AG09319 (cell line): ENCODE data around the gene SLC6A8.
A peak's percentile ranks its signal among the peaks of the same experiment; 100 is the strongest.

Experiments
- DNase-seq: peaks from one replicate; pipeline ENCODE4 v3.0.0-alpha.2; 2010; ENCODE audit warnings: low read depth; ENCODE audit errors: extremely low read depth
- TF ChIP-seq, protein P1 (sequence below): IDR thresholded peaks from 2 replicates; pipeline ENCODE4 v1.5.1; 2011; ENCODE audit warnings: low read depth, mild to moderate bottlenecking, inconsistent platforms, low read length, moderate library complexity

SLC6A8 gene

DNA sequence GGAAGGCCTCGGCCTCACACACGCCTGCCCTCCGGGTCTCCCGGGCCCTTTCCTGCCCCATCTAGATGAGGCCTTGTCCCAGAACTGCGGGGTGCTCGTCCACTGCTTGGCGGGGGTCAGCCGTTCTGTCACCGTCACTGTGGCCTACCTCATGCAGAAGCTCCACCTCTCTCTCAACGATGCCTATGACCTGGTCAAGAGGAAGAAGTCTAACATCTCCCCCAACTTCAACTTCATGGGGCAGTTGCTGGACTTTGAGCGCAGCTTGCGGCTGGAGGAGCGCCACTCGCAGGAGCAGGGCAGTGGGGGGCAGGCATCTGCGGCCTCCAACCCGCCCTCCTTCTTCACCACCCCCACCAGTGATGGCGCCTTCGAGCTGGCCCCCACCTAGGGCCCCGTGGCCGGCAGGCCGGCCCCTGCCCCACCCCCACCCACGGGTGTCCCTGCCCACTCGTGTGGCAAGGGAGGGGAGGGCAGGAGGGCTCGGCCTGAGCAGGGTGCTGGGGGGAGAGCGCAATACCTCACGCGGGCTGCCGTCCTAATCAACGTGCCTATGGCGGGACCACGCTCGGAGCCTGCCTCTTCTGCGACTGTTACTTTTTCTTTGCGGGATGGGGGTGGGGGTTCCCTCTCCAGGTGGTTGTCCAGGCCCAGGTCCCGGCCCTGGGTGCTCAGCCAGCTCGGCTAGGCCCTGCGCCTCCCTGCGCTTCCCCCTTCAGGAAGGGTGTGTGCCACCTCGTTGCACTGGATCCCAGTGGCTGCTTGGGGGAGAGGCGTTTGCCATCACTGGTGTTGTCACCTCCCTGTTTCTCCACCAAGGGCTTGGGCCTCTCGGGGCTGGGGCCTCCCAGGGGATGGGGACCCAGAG, 37.6 kb upstream of the SLC6A8 start:
- DNase-seq = no peak
- TF ChIP-seq, protein P1, sequence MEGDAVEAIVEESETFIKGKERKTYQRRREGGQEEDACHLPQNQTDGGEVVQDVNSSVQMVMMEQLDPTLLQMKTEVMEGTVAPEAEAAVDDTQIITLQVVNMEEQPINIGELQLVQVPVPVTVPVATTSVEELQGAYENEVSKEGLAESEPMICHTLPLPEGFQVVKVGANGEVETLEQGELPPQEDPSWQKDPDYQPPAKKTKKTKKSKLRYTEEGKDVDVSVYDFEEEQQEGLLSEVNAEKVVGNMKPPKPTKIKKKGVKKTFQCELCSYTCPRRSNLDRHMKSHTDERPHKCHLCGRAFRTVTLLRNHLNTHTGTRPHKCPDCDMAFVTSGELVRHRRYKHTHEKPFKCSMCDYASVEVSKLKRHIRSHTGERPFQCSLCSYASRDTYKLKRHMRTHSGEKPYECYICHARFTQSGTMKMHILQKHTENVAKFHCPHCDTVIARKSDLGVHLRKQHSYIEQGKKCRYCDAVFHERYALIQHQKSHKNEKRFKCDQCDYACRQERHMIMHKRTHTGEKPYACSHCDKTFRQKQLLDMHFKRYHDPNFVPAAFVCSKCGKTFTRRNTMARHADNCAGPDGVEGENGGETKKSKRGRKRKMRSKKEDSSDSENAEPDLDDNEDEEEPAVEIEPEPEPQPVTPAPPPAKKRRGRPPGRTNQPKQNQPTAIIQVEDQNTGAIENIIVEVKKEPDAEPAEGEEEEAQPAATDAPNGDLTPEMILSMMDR = no peak

DNA sequence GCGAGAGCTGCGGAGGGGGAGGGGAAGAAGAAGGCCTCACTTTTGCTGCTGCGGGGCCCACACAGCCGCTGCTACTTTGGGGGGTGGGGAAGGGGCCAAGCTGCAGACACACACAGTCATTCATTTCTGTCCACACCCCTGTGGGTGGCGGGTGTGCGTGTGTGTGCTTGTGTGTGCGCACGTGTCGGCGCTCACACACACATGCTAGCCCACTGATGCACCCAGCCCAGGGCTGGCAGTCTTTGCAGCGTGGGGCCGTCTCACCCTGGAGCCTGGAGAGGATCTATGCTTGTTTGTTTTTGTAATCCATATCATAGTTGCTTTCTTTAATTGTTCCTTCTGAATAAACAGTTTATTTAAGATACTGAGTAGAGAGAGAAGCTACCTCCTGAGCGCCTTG, 36.8 kb upstream of the SLC6A8 start:
- TF ChIP-seq, protein P1 = no peak
- no peak for DNase-seq

DNA sequence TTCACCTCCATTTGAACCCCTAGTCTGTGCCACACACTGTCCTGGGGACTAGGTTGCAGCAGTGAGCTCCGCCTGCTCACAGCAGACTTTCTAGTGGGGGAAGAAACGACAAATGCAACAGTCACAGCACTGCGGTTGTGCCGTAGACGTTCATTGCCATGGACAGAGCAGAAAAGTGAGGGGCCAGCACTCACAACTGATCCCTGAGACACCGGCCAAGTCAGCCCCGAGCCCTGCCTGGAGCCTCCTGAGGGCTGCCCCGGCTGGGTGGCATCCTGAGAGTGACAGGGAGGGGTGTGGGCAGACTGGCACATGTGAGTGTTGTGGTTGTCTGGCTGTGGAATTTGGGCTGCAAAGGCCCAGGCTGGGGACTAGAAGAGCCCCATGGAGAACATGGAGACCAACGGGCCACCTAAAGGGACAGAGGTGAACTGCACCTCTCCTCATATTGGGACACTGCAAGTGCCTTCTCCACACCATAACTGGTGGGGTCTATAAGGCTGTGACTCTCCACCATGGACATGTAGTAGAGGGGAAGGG, 36.1 kb upstream of the SLC6A8 start:
- TF ChIP-seq, protein P1 = no peak; the same call in 1 of the 2 replicates
- no peak for DNase-seq

DNA sequence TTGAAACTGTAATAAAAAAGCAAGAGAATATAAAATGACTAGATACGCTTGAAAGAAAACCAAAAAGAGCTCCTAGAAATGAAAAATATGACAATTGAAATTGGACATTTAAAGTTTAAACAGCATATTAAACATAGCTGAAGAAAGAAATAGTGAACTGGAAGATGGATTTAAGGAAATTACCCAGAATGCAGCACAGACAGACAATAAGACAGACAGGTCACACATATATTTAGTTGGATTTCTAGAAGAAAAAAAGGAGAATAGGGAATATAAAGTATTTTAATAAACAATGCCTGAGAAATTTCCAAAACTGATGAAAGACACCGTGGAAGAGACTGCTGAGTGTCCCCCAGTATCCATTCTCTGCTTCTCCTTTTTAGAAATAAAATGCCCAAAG, 34.2 kb upstream of the SLC6A8 start:
- no peak for DNase-seq
- TF ChIP-seq, protein P1 = no peak

DNA sequence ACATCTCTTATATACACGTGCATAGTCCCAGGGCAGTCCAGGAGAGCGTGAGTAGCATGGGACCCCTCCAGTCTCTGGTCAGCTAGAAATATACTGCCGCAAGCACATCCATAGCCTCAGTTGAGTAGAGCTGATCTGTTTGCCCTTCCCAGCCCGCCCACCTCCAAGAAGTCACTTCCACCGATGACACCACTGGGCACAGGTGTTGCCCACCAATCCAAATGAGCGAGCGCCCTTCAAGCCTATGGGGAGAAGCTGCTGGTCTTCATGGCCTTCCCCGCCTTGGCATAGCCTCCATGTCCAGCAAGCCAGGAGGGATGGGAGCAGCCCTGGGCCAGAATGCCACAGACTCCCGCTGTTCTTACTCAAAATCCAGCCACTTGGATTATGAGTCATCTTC, 30.6 kb upstream of the SLC6A8 start:
- TF ChIP-seq, protein P1 = no peak
- no peak for DNase-seq

DNA sequence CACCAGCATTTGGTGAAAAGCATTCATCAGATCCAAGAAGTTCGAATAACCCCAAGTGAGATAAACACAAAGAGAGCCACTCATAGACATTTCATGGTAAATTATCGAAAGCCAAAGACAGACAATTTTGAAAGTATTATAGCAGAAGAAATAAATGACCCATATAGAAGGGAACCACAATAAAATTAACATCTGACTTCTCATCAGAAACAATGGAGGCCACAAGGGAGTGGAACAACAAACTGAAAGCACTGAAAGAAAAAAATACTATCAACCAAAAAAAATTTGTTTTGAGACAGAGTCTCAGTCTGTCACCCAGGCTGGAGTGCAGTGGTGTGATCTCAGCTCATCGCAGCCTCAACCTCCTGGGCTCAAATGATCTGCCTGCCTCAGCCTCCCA, 28.5 kb upstream of the SLC6A8 start:
- no peak for DNase-seq
- TF ChIP-seq, protein P1 = no peak

DNA sequence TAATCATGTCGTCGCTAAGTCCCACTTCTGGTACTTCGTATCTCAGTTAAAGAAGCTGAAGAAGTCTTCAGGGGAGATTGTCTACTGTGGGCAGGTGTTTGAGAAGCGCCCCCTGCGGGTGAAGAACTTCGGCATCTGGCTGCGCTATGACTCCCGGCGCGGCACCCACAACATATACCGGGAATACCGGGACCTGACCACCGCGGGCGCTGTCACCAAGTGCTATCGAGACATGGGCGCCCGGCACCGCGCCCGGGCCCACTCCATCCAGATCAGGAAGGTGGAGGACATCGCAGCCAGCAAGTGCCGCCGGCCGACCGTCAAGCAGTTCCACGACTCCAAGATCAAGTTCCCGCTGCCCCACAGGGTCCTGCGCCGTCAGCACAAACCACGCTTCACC, 25.5 kb upstream of the SLC6A8 start:
- TF ChIP-seq, protein P1 = peak; percentile 34
- DNase-seq = no peak
